Glutamatergic neuron (in vitro differentiated cells): Measurements from ENCODE around the gene GLB1L. TPM values are rescaled to one million over a fixed set of nuclear protein-coding genes. Genes with fewer than 3 reads are reported as not detected.

Experiments used
- DNase-seq: peaks from one replicate; pipeline ENCODE4 v3.0.0; 2022
- H3K27ac Mint-ChIP-seq: one replicate; pipeline ENCODE4 v1.8.0; 2020; ENCODE audit warnings: mild to moderate bottlenecking, mixed read lengths, inconsistent platforms; ENCODE audit not compliant: unreplicated experiment
- H3K27me3 Mint-ChIP-seq: one replicate; pipeline ENCODE4 v1.8.0; 2020; ENCODE audit warnings: mild to moderate bottlenecking, moderate library complexity, mixed read lengths, inconsistent platforms; ENCODE audit not compliant: unreplicated experiment
- H3K36me3 Mint-ChIP-seq: one replicate; pipeline ENCODE4 v1.8.0; 2020; ENCODE audit warnings: mild to moderate bottlenecking, mixed read lengths, inconsistent platforms; ENCODE audit not compliant: unreplicated experiment
- H3K4me1 Mint-ChIP-seq: one replicate; pipeline ENCODE4 v1.8.0; 2020; ENCODE audit warnings: mild to moderate bottlenecking, low read depth, mixed read lengths, inconsistent platforms; ENCODE audit not compliant: unreplicated experiment
- H3K4me3 Mint-ChIP-seq: one replicate; pipeline ENCODE4 v1.8.0; 2020; ENCODE audit warnings: mild to moderate bottlenecking, mixed read lengths, inconsistent platforms; ENCODE audit not compliant: unreplicated experiment
- H3K9me3 Mint-ChIP-seq: one replicate; pipeline ENCODE4 v1.8.0; 2020; ENCODE audit warnings: mild to moderate bottlenecking, moderate library complexity, mixed read lengths, inconsistent platforms; ENCODE audit not compliant: unreplicated experiment
- total RNA-seq: library from RNA; stranded (reverse); fragmentation: NEBNext Ultra II Directional; extraction: Animal tissue kit (Norgen Biotek cat#: 25700); gene quantifications from one replicate; pipeline ENCODE4 v1.2.1, GENCODE V29; 2021; ENCODE audit not compliant: unreplicated experiment
- TF ChIP-seq, protein P1 (sequence below): fragments of 200-600 bp; sonication (generic); IDR thresholded peaks from one replicate; pipeline ENCODE4 v1.5.0; 2021; ENCODE audit not compliant: partially characterized antibody, unreplicated experiment

GLB1L gene
- total RNA-seq, 1 donor from 2014 or later: 6.2 TPM

DNA sequence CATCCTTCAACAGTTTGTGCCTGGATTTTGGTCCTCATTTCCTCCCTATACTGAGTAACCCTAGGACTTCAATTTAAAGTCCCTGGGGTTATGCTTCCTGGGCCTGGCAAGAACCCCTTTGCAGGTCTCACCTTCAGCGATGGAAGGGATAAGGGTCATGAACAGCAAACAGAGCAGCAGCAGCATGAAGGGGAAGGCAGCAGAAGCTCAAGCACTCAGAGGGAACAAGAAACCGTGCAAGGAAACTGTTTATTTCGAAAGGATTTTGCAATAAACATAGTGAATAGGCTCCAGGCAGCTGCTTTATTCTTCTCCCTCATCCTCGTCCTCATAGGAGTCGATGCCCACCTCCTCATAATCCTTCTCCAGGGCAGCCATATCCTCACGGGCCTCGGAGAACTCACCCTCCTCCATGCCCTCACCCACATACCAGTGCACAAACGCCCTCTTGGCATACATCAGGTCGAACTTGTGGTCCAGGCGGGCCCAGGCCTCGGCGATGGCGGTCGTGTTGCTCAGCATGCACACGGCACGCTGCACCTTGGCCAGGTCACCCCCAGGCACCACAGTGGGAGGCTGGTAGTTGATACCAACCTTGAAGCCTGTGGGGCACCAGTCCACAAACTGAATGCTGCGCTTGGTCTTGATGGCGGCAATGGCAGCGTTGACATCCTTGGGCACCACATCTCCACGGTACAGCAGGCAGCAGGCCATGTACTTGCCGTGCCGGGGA, 5.0 kb upstream of the GLB1L start:
- H3K4me3 Mint-ChIP-seq: no peak overlapping the region
- H3K36me3 Mint-ChIP-seq: no peaks in the 10 kb centered on the region
- DNase-seq: no peak
- TF ChIP-seq, protein P1, sequence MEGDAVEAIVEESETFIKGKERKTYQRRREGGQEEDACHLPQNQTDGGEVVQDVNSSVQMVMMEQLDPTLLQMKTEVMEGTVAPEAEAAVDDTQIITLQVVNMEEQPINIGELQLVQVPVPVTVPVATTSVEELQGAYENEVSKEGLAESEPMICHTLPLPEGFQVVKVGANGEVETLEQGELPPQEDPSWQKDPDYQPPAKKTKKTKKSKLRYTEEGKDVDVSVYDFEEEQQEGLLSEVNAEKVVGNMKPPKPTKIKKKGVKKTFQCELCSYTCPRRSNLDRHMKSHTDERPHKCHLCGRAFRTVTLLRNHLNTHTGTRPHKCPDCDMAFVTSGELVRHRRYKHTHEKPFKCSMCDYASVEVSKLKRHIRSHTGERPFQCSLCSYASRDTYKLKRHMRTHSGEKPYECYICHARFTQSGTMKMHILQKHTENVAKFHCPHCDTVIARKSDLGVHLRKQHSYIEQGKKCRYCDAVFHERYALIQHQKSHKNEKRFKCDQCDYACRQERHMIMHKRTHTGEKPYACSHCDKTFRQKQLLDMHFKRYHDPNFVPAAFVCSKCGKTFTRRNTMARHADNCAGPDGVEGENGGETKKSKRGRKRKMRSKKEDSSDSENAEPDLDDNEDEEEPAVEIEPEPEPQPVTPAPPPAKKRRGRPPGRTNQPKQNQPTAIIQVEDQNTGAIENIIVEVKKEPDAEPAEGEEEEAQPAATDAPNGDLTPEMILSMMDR: no peak
- H3K27ac Mint-ChIP-seq: no peak overlapping the region
- H3K27me3 Mint-ChIP-seq: peaks cover 9% of the 10 kb centered on the region
- peaks cover 22% of the 10 kb centered on the region for H3K4me1 Mint-ChIP-seq
- peaks cover 6% of the 10 kb centered on the region for H3K9me3 Mint-ChIP-seq

DNA sequence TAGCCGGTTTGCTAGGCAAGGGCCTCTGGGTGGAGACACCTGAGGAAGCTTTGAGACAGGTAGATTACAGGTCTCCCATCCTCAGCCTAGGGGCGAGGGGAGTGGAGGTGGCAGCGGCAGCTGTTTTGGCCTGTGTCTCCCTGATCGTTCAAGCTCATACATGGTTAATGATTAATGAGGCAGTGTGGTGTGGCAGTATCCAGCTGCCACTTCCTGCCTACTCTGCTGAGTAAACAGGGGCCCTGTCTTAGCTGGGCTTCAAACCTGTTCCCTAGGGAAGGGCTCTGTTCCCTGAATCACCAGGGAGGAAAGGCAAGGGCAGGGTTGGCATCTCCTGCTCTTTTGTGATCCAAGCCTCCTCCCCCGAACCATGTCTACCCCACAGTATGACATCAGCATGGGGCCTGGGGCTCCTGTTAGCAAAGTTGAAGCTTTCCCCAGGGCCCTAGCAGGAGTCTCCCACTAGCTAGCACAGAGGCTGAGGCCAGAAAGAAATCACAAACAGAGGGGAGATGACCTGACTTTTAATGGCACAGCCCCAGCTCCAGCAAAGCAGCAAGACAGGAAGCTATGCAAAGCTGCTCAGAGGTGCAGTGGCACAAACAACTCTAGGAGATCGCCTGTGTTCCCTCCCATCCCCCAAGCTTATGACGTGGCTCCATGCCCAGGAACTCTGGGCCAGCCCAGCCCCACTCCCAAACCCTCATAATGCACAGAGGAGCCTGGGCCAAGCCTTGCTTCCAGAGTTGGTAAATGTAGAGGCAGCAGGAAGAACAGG, 4.1 kb upstream of the GLB1L start:
- TF ChIP-seq, protein P1: no peak
- no peak for DNase-seq
- Mint-ChIP-seq H3K36me3 (no peaks in the 10 kb centered on the region), H3K4me1 (peaks cover 21% of the 10 kb centered on the region), H3K27ac (peak overlapping the region; percentile 70), H3K4me3 (no peak overlapping the region), H3K27me3 (peaks cover 4% of the 10 kb centered on the region), H3K9me3 (peaks cover 8% of the 10 kb centered on the region)

DNA sequence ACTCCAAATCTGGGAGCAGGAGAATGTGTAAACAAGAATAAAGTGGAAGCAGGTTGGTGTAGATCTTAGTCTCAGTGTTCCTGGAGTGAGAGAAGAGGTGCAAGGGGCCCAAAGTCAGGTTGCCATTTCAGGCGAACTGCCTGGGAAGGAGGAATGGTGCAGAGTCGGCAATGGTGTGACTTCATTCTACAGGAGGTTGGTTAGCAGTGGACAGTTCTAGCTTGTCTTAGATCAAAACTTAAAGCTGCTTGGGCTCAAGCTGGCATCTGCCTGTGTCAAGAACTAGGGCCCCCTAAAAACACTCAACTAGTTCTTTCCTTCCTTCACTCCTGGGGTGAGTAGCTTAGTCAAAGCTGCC, 3.6 kb upstream of the GLB1L start:
- Mint-ChIP-seq H3K36me3 (no peaks in the 10 kb centered on the region), H3K9me3 (peaks cover 10% of the 10 kb centered on the region), H3K27me3 (peaks cover 4% of the 10 kb centered on the region), H3K27ac (peak overlapping the region; percentile 56), H3K4me1 (peaks cover 21% of the 10 kb centered on the region), H3K4me3 (peak overlapping the region; percentile 34)
- no peak for DNase-seq
- TF ChIP-seq, protein P1: no peak

DNA sequence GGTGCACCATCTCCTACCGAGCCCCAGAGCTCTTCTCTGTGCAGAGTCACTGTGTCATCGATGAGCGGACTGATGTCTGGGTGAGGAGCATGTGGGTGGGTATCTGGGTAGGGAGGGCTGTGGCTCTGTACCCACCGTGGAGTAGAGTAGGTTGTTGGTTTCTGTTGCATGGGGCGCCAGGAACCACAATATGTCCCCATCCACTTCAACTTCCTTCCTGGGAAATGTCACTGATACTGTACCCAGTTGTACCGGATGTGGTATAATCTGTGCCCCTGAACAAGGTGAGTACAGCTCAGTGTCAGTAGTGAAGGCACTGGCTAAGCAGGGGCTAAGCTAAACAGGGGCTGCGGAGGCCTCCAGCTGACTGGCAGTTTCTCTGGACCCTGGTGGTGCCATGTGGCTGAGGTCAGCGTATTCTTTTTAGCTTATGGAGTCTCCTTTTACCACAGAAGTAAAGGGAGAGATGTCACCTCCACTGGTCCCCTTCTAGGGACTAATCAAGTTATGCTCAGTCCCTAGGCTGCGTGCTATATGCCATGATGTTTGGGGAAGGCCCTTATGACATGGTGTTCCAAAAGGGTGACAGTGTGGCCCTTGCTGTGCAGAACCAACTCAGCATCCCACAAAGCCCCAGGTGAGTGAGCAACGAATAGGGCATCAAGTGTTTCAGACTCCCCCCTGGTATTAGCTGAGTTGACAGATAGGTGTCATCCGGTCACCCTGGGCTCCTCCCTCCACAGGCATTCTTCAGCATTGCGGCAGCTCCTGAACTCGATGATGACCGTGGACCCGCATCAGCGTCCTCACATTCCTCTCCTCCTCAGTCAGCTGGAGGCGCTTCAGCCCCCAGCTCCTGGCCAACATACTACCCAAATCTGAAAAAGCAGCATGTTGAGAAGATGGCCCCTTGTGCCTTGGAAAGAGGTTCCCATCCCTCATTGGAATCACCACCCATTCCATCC, 2.7 kb upstream of the GLB1L start:
- DNase-seq: no peak
- H3K27ac Mint-ChIP-seq: peak overlapping the region; percentile 22
- H3K4me3 Mint-ChIP-seq: no peak overlapping the region
- H3K9me3 Mint-ChIP-seq: peaks cover 11% of the 10 kb centered on the region
- H3K4me1 Mint-ChIP-seq: peaks cover 21% of the 10 kb centered on the region
- TF ChIP-seq, protein P1: no peak
- no peaks in the 10 kb centered on the region for H3K36me3 Mint-ChIP-seq
- peaks cover 4% of the 10 kb centered on the region for H3K27me3 Mint-ChIP-seq
